HG02610 (cell line): Measurements from ENCODE around the gene SH3TC1.

Experiments
- ATAC-seq: cut with Tn5 transposase; IDR thresholded peaks from one replicate; pipeline ENCODE4 v1.9.1; 2021; ENCODE audit warnings: mild to moderate bottlenecking, moderate library complexity; ENCODE audit not compliant: unreplicated experiment

The SH3TC1 gene

GRCh38 chr4:8198906-8199593 is at the start of gene SH3TC1:
Gene SH3TC1 (plus strand): TSS chr4:8199290. CDS start chr4:8205195, 5,905 bp downstream.
- ATAC-seq, result peak; percentile 82

DNA sequence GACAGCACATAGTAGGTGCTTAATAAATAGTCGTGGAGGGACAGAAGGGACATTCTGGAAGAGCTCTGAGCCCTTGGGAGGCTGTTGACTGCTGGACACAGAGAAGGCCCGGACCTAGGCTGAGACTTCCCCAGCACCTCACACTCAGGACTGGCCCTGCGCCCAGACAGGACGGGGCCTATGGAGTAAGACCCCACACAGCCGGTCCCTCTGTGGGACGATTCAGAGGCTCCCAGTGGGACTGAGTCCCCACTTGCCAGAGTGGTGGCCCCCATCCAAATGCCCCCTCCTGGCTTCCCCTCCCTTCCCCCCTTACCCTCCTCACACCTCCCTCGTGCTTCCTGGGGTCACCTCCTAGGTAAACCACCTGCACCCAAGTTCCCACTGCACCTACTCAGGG is 49.4 kb upstream of the SH3TC1 start:
- no peak for ATAC-seq

DNA sequence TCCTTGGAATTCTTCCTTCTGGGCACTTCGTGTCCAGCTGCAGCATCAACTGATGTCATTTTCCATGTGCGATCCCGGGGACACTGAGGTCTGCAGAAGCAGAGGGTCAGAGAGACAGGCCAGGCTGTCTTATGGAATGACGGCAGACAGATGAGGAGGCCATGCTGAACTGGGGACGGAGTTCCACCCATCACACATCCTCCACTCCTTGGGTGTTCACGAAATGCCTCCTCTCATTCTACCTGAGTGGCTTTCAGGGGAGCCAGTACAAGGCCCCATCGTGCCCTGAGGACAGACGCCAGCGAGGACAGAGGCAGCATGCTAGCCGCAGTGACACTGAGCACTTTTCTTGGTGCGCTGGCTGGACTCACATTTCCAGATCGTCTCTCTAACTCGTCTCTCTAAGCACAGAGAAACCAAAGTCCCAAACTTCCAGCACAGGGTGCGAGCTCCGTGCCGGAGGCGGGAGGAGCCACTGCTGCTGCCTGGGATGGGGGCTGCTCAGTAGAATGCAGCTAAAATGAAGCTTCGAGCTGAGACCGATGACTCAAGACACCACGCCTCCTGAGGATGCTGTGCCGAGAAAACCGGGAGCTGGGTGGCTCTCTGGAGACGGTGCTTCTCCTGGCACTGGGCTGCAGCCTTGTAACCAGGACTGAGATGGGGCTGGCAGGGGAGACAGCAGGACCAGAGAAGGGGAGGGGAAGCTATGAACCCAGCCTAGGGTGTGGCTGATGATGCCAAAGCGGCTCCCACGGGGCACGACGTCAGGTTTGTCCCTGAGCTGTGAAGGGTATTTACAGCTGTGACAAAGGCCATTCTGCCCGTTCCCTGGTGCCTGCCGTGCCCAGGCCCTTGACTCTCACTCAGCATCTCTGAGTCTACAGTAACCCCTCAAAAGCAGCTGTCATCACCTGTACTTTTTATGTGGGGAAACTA is 48.7 kb upstream of the SH3TC1 start:
- no peak for ATAC-seq

DNA sequence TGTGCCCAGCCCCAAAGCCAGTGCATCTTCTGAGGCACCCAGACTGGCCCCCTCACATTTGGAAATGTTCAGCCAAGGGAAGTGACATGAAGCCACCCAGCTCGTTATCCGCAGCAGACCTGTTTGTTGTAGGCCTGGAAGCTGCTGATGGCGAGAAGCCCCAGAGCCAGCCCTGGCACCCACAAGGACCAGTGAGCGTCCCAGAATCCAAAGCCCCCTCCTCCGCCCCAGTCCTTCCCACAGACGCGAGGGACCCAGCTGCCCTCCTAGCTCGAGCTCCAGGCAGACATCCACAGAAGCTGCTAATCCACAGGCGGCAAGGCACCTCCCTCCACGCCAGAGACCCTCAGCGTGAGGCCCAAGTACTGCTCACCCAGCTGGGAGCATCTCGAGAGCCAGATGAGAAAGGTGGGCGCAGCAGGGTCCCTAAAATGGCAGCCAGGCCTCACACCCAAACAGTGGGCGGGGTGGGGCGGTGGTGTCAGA is 47.9 kb upstream of the SH3TC1 start:
- no peak for ATAC-seq

DNA sequence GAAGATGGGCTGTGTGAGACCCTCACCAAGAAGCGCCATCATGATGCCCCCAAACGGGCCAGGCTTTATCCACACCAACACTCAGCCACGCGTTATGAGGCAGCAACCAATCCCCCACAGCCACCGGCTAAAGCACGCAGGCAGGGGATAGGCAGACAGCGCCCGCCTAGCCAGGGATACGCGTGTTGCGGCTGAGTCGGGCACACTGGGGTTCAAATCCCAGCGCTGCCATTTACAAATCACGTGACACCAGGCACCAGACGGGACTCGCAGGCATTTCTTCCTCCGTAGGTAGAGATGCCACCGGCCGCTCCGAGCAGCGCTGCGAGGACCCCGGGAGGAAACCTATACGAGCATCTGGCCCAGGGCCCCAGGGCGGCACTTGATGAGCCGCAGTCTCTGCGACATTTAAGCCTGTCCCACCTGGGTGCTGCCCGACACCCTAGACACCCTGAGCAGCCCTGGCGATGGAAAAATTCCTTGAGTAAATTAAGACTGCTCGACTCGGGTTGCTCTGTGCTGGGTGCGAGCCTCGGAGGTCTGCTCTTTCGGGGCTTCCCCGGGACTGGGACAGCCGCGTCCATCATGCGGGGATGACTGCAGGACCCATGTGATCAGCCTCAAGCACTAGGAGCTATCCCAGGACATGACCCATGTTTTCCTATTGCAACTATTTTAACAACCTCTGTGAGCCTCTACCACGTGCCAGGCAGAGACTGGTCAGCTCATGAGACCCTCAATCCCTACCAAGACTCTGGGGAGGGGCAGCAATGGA is 46.8 kb upstream of the SH3TC1 start:
- no peak for ATAC-seq

DNA sequence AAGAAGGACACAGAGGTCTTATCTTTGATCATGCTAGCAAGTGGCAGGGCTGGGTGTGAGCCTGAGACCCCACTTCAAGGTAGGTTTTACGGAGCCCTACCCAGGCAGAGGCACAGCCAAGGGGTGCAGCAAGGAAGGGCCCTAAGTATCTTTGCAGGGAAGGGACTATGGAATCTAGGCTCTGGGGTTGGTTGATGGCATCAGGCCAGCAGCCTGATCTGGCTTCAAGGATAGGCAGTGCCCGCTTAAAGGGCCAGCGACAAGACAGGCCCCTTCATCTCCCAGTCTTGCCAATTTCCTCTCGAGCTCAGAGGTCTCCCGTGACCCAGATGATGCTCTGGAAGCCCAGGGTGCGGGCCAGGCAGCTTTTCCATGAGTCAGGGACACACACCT is 46.2 kb upstream of the SH3TC1 start:
- ATAC-seq, result no peak

DNA sequence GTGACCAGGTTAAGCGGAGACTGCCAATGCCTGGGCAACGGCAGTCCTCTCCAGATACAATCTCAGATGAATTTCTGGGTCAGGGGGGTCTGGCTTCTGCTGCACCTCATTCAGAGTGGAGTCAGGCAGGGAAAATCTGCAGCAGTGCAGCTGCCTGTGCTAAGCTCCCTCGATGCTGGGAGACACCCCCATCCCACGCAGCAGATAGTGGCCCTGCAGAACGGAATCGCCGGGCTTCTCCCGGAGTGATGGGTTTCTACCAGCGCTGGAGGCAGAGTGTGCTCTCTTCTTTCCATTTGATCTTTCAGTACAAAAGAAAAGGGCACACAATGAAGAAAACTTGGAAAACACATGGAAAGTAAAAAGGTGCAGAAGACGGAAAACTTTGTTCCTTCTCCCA is 45.6 kb upstream of the SH3TC1 start:
- ATAC-seq, result no peak

GRCh38 chr4:8155048-8155447 is 44.0 kb upstream of the SH3TC1 start:
- ATAC-seq, result no peak

- ATAC-seq, result no peak
These were observed 43.2 kb upstream of the SH3TC1 start for GRCh38 chr4:8155660-8156421.

GRCh38 chr4:8156617-8157016 is 42.5 kb upstream of the SH3TC1 start:
- ATAC-seq, result no peak

DNA sequence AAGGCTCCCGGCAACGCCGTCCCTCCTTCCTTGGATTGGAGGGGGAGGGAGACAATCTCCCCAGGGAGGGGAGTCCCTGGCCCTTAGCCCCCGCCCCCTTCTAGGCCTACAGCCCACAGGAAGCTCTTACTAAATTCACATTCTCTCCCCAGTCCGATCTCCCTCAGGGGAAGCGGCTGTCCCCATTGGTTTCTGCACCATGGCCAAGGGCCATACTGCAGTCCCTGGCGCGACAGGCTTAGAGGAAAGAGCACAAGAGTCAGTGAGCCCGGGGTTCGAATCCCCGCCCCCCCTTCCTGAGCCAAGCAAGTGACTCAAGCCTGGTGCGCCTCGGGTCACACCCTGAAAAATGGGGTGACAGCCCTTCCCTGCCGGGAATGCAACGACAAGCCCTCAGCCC is 41.6 kb upstream of the SH3TC1 start:
- ATAC-seq, result no peak

DNA sequence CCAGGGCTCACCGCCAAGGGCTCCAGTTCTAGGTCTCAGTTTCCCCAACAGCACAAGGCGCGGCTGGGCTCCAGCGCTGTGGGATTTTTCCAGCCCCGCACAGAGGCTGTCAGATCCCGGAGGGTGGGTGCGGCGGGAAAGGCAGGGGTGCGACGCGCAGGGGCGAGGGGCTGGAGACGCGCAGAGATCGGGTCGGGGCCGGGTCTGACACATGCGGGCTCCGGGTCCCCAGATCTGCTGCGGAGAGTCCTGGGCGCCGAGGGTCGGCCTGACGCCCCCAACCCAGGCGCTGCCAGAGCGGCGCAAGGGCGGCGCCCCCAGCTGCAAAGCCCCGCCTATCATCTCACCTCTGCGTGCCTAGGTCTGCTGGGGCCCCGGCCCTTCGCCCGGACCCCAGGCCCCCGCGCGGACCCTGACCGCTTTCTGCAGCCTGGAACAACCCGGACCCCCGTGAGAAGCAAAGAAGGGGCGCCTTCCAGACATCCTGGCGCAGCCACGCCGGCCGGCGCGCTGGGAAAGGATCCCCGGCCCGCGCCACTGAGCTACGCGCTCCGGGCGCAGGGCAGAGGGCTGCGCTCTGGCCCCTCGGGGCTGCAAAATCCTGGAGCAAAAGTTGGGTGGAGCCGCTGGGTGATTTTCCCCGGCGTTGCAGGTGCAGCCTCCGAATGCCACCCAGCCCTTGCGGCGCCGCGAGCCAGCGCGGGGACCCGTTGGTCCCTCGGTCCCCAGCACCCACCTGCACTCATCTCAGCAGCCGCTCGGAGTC is 41.0 kb upstream of the SH3TC1 start:
- ATAC-seq, result peak; percentile 1

- ATAC-seq, result peak; percentile 96
These were observed 40.2 kb upstream of the SH3TC1 start, which contains the start of gene ABLIM2 for GRCh38 chr4:8158710-8159536. Gene ABLIM2 (minus strand): TSS chr4:8158813. CDS start chr4:8158689, 124 bp downstream.

GRCh38 chr4:8159537-8160232 is 39.4 kb upstream of the SH3TC1 start:
- no peak for ATAC-seq

DNA sequence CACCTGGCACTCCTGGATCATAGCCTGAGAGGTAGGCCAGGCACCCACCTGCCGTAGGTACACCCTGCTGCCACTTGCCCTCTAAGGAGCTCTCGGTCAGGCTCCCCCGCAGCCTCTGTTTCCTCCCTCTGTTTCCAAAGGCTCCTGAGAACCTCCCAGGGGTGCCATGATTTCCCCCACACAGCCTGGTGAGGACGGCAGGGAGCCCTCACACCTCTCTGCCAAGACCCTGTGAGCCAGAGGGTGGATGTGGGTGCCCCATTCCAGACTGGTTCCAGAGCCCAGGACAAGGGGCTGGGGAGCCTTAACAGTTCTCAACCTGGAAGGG is 38.9 kb upstream of the SH3TC1 start:
- no peak for ATAC-seq

GRCh38 chr4:8160572-8160971 is 38.5 kb upstream of the SH3TC1 start:
- no peak for ATAC-seq

DNA sequence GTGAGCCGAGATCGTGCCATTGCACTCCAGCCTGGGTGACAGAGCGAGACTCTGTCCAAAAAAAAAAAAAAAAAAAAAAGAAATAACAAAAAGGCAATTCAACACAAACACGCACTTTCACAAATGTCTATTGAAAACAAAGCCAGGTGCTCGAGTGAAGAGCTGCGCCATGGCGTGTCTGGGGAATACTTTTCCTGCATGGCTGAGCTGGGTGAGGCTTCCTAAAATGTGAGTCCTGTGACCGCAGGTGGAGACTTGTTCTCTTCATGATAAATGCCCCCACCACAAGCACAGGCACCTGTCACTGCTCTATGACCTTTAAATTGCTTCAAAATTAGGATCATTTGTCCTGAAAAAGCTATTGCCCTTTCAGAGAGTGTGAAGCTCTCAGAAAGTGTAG is 36.5 kb upstream of the SH3TC1 start:
- no peak for ATAC-seq

GRCh38 chr4:8163026-8163425 is 36.1 kb upstream of the SH3TC1 start:
- ATAC-seq, result no peak
